Neutrophil (primary cell): ENCODE results near the gene CWC15.

Source experiments
- H3K27ac ChIP-seq: fragments of 200-600 bp; sonication (generic); 2 replicates; pipeline ENCODE4 v1.5.1; 2016; ENCODE audit warnings: mild to moderate bottlenecking, moderate library complexity
- H3K27me3 ChIP-seq: fragments of 200-600 bp; sonication (generic); 2 replicates; pipeline ENCODE4 v1.6.0; 2016; ENCODE audit warnings: mild to moderate bottlenecking
- H3K36me3 ChIP-seq: fragments of 200-600 bp; sonication (generic); 2 replicates; pipeline ENCODE4 v1.5.1; 2017
- H3K4me1 ChIP-seq, 2 experiments: fragments of 200-600 bp in 1 of 2; sonication (generic) in 1 of 2; 1 replicate in 1 of 2; 2 replicates in 1 of 2; pipeline versions ENCODE4 v1.5.1 to v1.6.1; 2013 to 2016; ENCODE audit warnings: low read depth in 1 of 2, low read length in 1 of 2, mild to moderate bottlenecking in 1 of 2, moderate library complexity in 1 of 2; ENCODE audit not compliant: control insufficient read depth in 1 of 2, insufficient read depth in 1 of 2
- H3K4me3 ChIP-seq, 2 experiments: fragments of 200-600 bp in 1 of 2; sonication (generic) in 1 of 2; 1 replicate in 1 of 2; 2 replicates in 1 of 2; pipeline ENCODE4 v1.5.1; 2013 to 2016; ENCODE audit warnings: low read depth in 1 of 2, low read length in 1 of 2, mild to moderate bottlenecking in 1 of 2, moderate library complexity in 1 of 2
- H3K9me3 ChIP-seq: fragments of 200-600 bp; sonication (generic); 2 replicates; pipeline ENCODE4 v1.5.1; 2016
- CTCF ChIP-seq: fragments of 200-600 bp; sonication (generic); IDR thresholded peaks from 2 replicates; pipeline ENCODE4 v1.5.1; 2016; ENCODE audit warnings: antibody characterized with exemption

The CWC15 gene

GRCh38 chr11:94961255-94961654 lies 12.1 kb downstream of the CWC15 start:
- no peak overlapping the region for H3K4me3 ChIP-seq
- no peak for TF ChIP-seq CTCF
- H3K4me1 ChIP-seq, result no peaks in the 10 kb centered on the region
- H3K9me3 ChIP-seq, result no peaks in the 10 kb centered on the region
- peaks cover 73% of the 10 kb centered on the region for H3K36me3 ChIP-seq
- no peaks in the 10 kb centered on the region for H3K27me3 ChIP-seq
- no peak overlapping the region for H3K27ac ChIP-seq

GRCh38 chr11:94960488-94960887 lies 12.9 kb downstream of the CWC15 start:
- H3K4me3 ChIP-seq, result no peak overlapping the region
- no peak overlapping the region for H3K27ac ChIP-seq
- H3K9me3 ChIP-seq, result no peaks in the 10 kb centered on the region
- no peaks in the 10 kb centered on the region for H3K27me3 ChIP-seq
- peaks cover 66% of the 10 kb centered on the region for H3K36me3 ChIP-seq
- TF ChIP-seq CTCF, result no peak
- no peaks in the 10 kb centered on the region for H3K4me1 ChIP-seq

GRCh38 chr11:94959179-94959578 lies 14.2 kb downstream of the CWC15 start:
- H3K4me1 ChIP-seq, result no peaks in the 10 kb centered on the region
- no peaks in the 10 kb centered on the region for H3K27me3 ChIP-seq
- no peaks in the 10 kb centered on the region for H3K9me3 ChIP-seq
- H3K27ac ChIP-seq, result no peak overlapping the region
- no peak for TF ChIP-seq CTCF
- H3K36me3 ChIP-seq, result peaks cover 53% of the 10 kb centered on the region
- no peak overlapping the region for H3K4me3 ChIP-seq

GRCh38 chr11:94958121-94958696 lies 15.1 kb downstream of the CWC15 start:
- no peaks in the 10 kb centered on the region for H3K4me1 ChIP-seq
- H3K27ac ChIP-seq, result no peak overlapping the region
- TF ChIP-seq CTCF, result no peak
- no peaks in the 10 kb centered on the region for H3K27me3 ChIP-seq
- no peak overlapping the region for H3K4me3 ChIP-seq
- no peaks in the 10 kb centered on the region for H3K9me3 ChIP-seq
- H3K36me3 ChIP-seq, result peaks cover 43% of the 10 kb centered on the region

- H3K4me3 ChIP-seq, result no peak overlapping the region
- H3K27ac ChIP-seq, result no peak overlapping the region
- H3K36me3 ChIP-seq, result peaks cover 30% of the 10 kb centered on the region
- no peaks in the 10 kb centered on the region for H3K4me1 ChIP-seq
- no peaks in the 10 kb centered on the region for H3K9me3 ChIP-seq
- no peak for TF ChIP-seq CTCF
- no peaks in the 10 kb centered on the region for H3K27me3 ChIP-seq
Measured at GRCh38 chr11:94956963-94957362, 16.4 kb downstream of the CWC15 start.

- TF ChIP-seq CTCF, result no peak
- Histone ChIP-seq H3K36me3 (peaks cover 8% of the 10 kb centered on the region), H3K27me3 (peaks cover 3% of the 10 kb centered on the region), H3K9me3 (no peaks in the 10 kb centered on the region), H3K4me3 (no peak overlapping the region), H3K27ac (no peak overlapping the region), H3K4me1 (no peaks in the 10 kb centered on the region)
Measured at GRCh38 chr11:94954753-94955152, 18.6 kb downstream of the CWC15 start.
